ENCODE data around the gene AGTRAP. TPM values are rescaled to one million over a fixed set of nuclear protein-coding genes. Genes with fewer than 3 reads are reported as not detected.

The AGTRAP gene
- total and polyA plus RNA-seq, 9 of the 15 experiments (the other 6 are each of a cell fraction or from before 2014, with no cell fraction given) = 26.8 to 105 (median 57.5) TPM

GRCh38 chr1:11777658-11778322, 41.9 kb downstream of the AGTRAP start:
- no peak overlapping the region for H3K4me3 ChIP-seq
- DNase-seq (ENCODE audit: extremely low read depth in 1 of 4, low spot score in 3 of 4) (no peak), FAIRE-seq (no peak), ATAC-seq (peak; percentile 37)
- intact Hi-C loops (cut with micrococcal nuclease) = no loop called here
- H3K9me3 ChIP-seq (replicated peaks; ENCODE audit: control insufficient read depth, insufficient read depth, low read depth, low read length) = no peaks in the 10 kb centered on the region
- H3K4me2 ChIP-seq (ENCODE audit: insufficient read depth, low read length) = no peak overlapping the region
- H3K27ac ChIP-seq (ENCODE audit: extremely low read depth, low read depth, low read length) = no peak overlapping the region
- no peaks in the 10 kb centered on the region for H3K27me3 ChIP-seq (ENCODE audit: control insufficient read depth in 2 of 2, insufficient read depth in 2 of 2, low read length in 2 of 2)
- no peaks in the 10 kb centered on the region for H3K9me1 ChIP-seq (ENCODE audit: control insufficient read depth, insufficient read depth, low read length)
- ChIA-PET POLR2A (interaction anchor here (0.7 to 8.5 kb wide), 9 partner anchors 9 to 587 kb away, joined by 3 to 66 read pairs (median 5); no protein-coding TSS in a partner anchor), CTCF (ENCODE audit: low intra/inter-chr PET ratio) (no interaction called here)
- TF ChIP-seq ZBTB5 (IDR thresholded peaks at IDR 0.05) = no peak
- TF ChIP-seq ZNF212 (CRISPR knock-in tag; IDR thresholded peaks at IDR 0.05) = no peak
- 0 out of 2 replicates have a peak, but pooled peaks have one; percentile 29 for TF ChIP-seq MAX (CRISPR knock-in tag; IDR thresholded peaks at IDR 0.05)
- peak; percentile 51; the same call in 1 of the 2 replicates for TF ChIP-seq TFAP4 (CRISPR knock-in tag; IDR thresholded peaks at IDR 0.05; ENCODE audit: borderline replicate concordance)
- H3K79me2 ChIP-seq (ENCODE audit: control insufficient read depth, insufficient read depth, low read length) = no peaks in the 10 kb centered on the region
- no peaks in the 10 kb centered on the region for H3K36me3 ChIP-seq (ENCODE audit: control insufficient read depth, insufficient read depth, low read length)
- no TSS peak for BruUV-seq (replicated peaks)
- in situ Hi-C loops (cut with MboI) = no loop called here
- peaks cover 0 to 35% of the 10 kb centered on the region in 2 experiments; a peak in 3 of 5 replicates for H3K4me1 ChIP-seq (replicated peaks in 1 of 2; ENCODE audit: control insufficient read depth in 2 of 2, insufficient read depth in 2 of 2, low read length in 2 of 2)
- WGBS (ENCODE audit: insufficient coverage, low coverage, missing lambda C conversion rate) = 55% methylated on average over 8 of the region's 8 CpGs
- H4K20me1 ChIP-seq (replicated peaks; ENCODE audit: control insufficient read depth, insufficient read depth, low read length) = no peaks in the 10 kb centered on the region; the same call in 1 of the 2 replicates
- H3K9ac ChIP-seq (ENCODE audit: insufficient read depth in 1 of 2, low read depth in 2 of 2, low read length in 2 of 2) = peak overlapping the region in 1 of 2 experiments; percentile 22; a peak in 1 of 4 replicates
- peak overlapping the region; percentile 6; the same call in 1 of the 2 replicates for H2AFZ ChIP-seq (ENCODE audit: low read depth, low read length)
